HepG2 (cell line): ENCODE data around the gene STX12. TPM values are rescaled to one million over a fixed set of nuclear protein-coding genes. Genes with fewer than 3 reads are reported as not detected.

Source experiments
- AGO2 ChIP-seq: fragments of 200-400 bp; formaldehyde crosslinking; optimal IDR thresholded peaks from 2 replicates; pipeline ENCODE3; 2017; ENCODE audit warnings: mild to moderate bottlenecking, low read depth, low read length, moderate library complexity
- DMAP1 ChIP-seq: IDR thresholded peaks from 2 replicates; pipeline ENCODE4 v1.6.1; 2016
- MED13 ChIP-seq: sonication (generic); formaldehyde crosslinking; IDR thresholded peaks from 2 replicates; pipeline ENCODE4 v1.5.0; 2020; ENCODE audit warnings: missing genetic modification reagents
- MIER2 ChIP-seq: IDR thresholded peaks from 2 replicates; pipeline ENCODE4 v1.6.1; 2016; ENCODE audit warnings: missing biosample characterization, missing genetic modification reagents
- NFKBIZ ChIP-seq: IDR thresholded peaks from 2 replicates; pipeline ENCODE4 v1.6.1; 2018; ENCODE audit warnings: missing genetic modification reagents, missing compliant biosample characterization
- NR1H2 ChIP-seq: sonication (generic); formaldehyde crosslinking; IDR thresholded peaks from 2 replicates; pipeline ENCODE4 v1.8.1; 2022; ENCODE audit warnings: low read depth, missing genetic modification reagents, borderline replicate concordance
- PHB2 ChIP-seq: fragments of 450-650 bp; IDR thresholded peaks from 2 replicates; pipeline ENCODE4 v1.6.1; 2018; ENCODE audit not compliant: partially characterized antibody
- PLRG1 ChIP-seq: fragments of 450-650 bp; conservative IDR thresholded peaks from 2 replicates; pipeline ENCODE4 v1.6.1; 2016
- PPARG ChIP-seq: conservative IDR thresholded peaks from 2 replicates; pipeline ENCODE4 v1.6.1; 2016; ENCODE audit warnings: missing biosample characterization, missing genetic modification reagents
- REXO4 ChIP-seq: sonication (generic); formaldehyde crosslinking; IDR thresholded peaks from 2 replicates; pipeline ENCODE4 v1.8.0; 2022; ENCODE audit warnings: missing genetic modification reagents, mild to moderate bottlenecking, borderline replicate concordance
- SAFB2 ChIP-seq: sonication (generic); formaldehyde crosslinking; IDR thresholded peaks from 2 replicates; pipeline ENCODE4 v1.5.1; 2020; ENCODE audit warnings: missing genetic modification reagents, low read depth, mild to moderate bottlenecking, borderline replicate concordance
- SSRP1 ChIP-seq: IDR thresholded peaks from 2 replicates; pipeline ENCODE4 v1.6.1; 2016; ENCODE audit warnings: control low read depth
- STAG1 ChIP-seq: sonication (generic); formaldehyde crosslinking; IDR thresholded peaks from 2 replicates; pipeline ENCODE4 v1.4.0; 2020; ENCODE audit warnings: missing genetic modification reagents
- TRAFD1 ChIP-seq: sonication (generic); formaldehyde crosslinking; IDR thresholded peaks from 2 replicates; pipeline ENCODE4 v1.5.1; 2020; ENCODE audit warnings: missing genetic modification reagents, mild to moderate bottlenecking, borderline replicate concordance
- ZNF121 ChIP-seq: sonication (generic); formaldehyde crosslinking; IDR thresholded peaks from 2 replicates; pipeline ENCODE4 v1.5.0; 2020; ENCODE audit warnings: mild to moderate bottlenecking, missing genetic modification reagents
- ZNF124 ChIP-seq: sonication (generic); formaldehyde crosslinking; IDR thresholded peaks from 2 replicates; pipeline ENCODE4 v1.4.0; 2020; ENCODE audit warnings: missing genetic modification reagents
- ZNF281 ChIP-seq: sonication (generic); formaldehyde crosslinking; IDR thresholded peaks from 2 replicates; pipeline ENCODE4 v1.4.0; 2020; ENCODE audit warnings: missing genetic modification reagents, borderline replicate concordance
- ZNF451 ChIP-seq: sonication (generic); formaldehyde crosslinking; IDR thresholded peaks from 2 replicates; pipeline ENCODE4 v1.5.0; 2020; ENCODE audit warnings: mild to moderate bottlenecking, missing genetic modification reagents
- ZNF580 ChIP-seq: IDR thresholded peaks from 2 replicates; pipeline ENCODE4 v1.6.1; 2016; ENCODE audit warnings: low read depth, borderline replicate concordance
- ZNF747 ChIP-seq: sonication (generic); formaldehyde crosslinking; IDR thresholded peaks from 2 replicates; pipeline ENCODE4 v1.8.1; 2023; ENCODE audit warnings: missing genetic modification reagents, mild to moderate bottlenecking, borderline replicate concordance
- ZNF749 ChIP-seq: sonication (generic); formaldehyde crosslinking; IDR thresholded peaks from 2 replicates; pipeline ENCODE4 v1.8.0; 2022; ENCODE audit warnings: mild to moderate bottlenecking, missing genetic modification reagents, moderate library complexity, borderline replicate concordance
- ZNF841 ChIP-seq: sonication (generic); formaldehyde crosslinking; IDR thresholded peaks from 2 replicates; pipeline ENCODE4 v1.8.1; 2023; ENCODE audit warnings: missing genetic modification reagents, borderline replicate concordance
- polyA plus RNA-seq, 8 experiments: library from polyadenylated mRNA; depleted of rRNA in 3 of 8; stranded (reverse) in 7 of 8; unstranded in 1 of 8; fragments of >200 nt; fragmentation: Illumina TruSeq in 4 of 8; extraction: Trizol in 4 of 8; gene quantifications; 2 replicates each; pipeline versions ENCODE4 v1.2.1 to v1.2.3, GENCODE V29; 2011 to 2016; ENCODE audit warnings: low read depth in 4 of 8, missing spikeins in 1 of 8, mixed read lengths in 1 of 8; ENCODE audit not compliant: insufficient read depth in 1 of 8
- total RNA-seq, 5 experiments: library from RNA; depleted of rRNA; stranded (reverse); fragments of >200 nt; fragmentation: Illumina TruSeq; extraction: Trizol; gene quantifications; 2 replicates each; pipeline ENCODE4 v1.2.3, GENCODE V29; 2016; ENCODE audit warnings: low read depth in 1 of 5
- TF ChIP-seq, protein P1 (sequence below): sonication (generic); formaldehyde crosslinking; conservative IDR thresholded peaks from 2 replicates; pipeline ENCODE4 v1.4.0; 2020; ENCODE audit warnings: missing genetic modification reagents

The STX12 gene
- total and polyA plus RNA-seq, 2 of the 13 experiments (the other 11 are each of a cell fraction or from before 2014, with no cell fraction given): 9.0 to 19.7 TPM

DNA sequence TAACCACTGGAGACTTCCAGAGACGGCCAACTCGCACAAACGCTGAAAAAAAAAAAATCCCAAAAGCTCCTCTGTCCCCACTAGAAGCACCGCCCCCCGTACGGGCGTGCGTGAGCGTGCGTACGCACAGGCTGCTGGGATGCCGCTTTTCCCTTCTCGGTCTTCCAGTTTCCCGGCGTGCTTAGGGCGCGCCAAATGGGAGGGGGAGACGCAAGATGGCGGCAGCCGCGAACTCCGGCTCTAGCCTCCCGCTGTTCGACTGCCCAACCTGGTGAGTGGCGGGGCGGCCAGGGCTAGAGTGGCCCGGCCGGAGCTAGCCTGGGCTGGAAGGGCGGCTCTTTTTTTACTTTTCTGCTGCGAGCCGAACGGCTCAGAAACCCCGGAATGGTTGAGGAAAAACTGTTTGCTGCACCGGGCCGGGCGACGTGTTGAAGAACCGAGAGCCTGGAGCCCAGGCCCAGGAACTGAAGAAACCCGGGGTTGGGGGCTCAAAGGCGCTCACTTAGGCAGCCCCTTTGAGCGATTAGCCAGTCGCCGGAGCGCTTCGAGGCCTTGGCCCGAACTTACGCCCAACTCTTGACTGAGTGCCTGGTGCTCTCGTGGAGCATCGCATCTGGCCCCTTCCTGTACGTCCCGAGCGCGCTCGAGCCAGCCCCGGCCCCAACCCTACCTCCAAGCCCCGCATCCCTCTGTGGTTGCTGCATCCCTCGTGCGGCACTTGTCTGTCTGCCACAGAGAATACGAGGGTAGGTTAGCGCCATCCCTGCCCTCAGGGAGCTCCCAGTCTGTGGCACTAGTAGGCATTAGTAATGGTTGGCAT, 57.8 kb downstream of the STX12 start, which contains the start of gene PPP1R8 (continued):
- TF ChIP-seq REXO4 (CRISPR knock-in tag) (no peak), SSRP1 (CRISPR knock-in tag) (no peak), PPARG (CRISPR knock-in tag) (peak; percentile 39), MED13 (CRISPR knock-in tag) (0 out of 2 replicates have a peak, but pooled peaks have one; percentile 42), ZNF749 (CRISPR knock-in tag) (no peak), NFKBIZ (no peak), PHB2 (no peak), TRAFD1 (CRISPR knock-in tag) (no peak), ZNF451 (peak; percentile 50; the same call in 1 of the 2 replicates), MIER2 (CRISPR knock-in tag) (0 out of 2 replicates have a peak, but pooled peaks have one; percentile 40), NR1H2 (CRISPR knock-in tag) (no peak), ZNF841 (CRISPR knock-in tag) (no peak), ZNF121 (CRISPR knock-in tag) (no peak), ZNF580 (CRISPR knock-in tag) (peak; percentile 62; the same call in 1 of the 2 replicates), PLRG1 (no peak), AGO2 (peak; percentile 78), ZNF281 (CRISPR knock-in tag) (no peak; the same call in 1 of the 2 replicates), ZNF747 (CRISPR knock-in tag) (no peak), ZNF124 (peak; percentile 50; the same call in 1 of the 2 replicates), DMAP1 (CRISPR knock-in tag) (no peak; the same call in 1 of the 2 replicates), SAFB2 (CRISPR knock-in tag) (no peak), STAG1 (CRISPR knock-in tag) (peak; percentile 4; the same call in 1 of the 2 replicates)
- TF ChIP-seq, protein P1, sequence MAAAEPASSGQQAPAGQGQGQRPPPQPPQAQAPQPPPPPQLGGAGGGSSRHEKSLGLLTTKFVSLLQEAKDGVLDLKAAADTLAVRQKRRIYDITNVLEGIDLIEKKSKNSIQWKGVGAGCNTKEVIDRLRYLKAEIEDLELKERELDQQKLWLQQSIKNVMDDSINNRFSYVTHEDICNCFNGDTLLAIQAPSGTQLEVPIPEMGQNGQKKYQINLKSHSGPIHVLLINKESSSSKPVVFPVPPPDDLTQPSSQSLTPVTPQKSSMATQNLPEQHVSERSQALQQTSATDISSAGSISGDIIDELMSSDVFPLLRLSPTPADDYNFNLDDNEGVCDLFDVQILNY (CRISPR knock-in tag): peak; percentile 62
